SK-N-MC (cell line): Measurements from ENCODE around the gene PAOX.
"Not testable (repeated sequence)": the region's sequence is repeated elsewhere in the genome, so short reads cannot be mapped to it uniquely, and the experiment has no call there.

ENCODE experiments used
- DNase-seq: peaks from one replicate; pipeline ENCODE4 v3.0.0-alpha.2; 2011; ENCODE audit warnings: low read depth, low spot score
- H3K27ac ChIP-seq: fragments of 200-600 bp; sonication (generic); 2 replicates; pipeline ENCODE4 v1.5.1; 2016; ENCODE audit warnings: mixed run types
- H3K36me3 ChIP-seq: fragments of 200-600 bp; sonication (generic); 2 replicates; pipeline ENCODE4 v1.6.1; 2017; ENCODE audit warnings: antibody characterized with exemption, low read length, mixed read lengths; ENCODE audit not compliant: insufficient read depth
- H3K4me3 ChIP-seq: fragments of 200-600 bp; sonication (generic); 2 replicates; pipeline ENCODE4 v1.5.1; 2016
- H3K9ac ChIP-seq: fragments of 200-600 bp; sonication (generic); 2 replicates; pipeline ENCODE4 v1.8.0; 2017; ENCODE audit warnings: mixed run types, mixed read lengths; ENCODE audit not compliant: insufficient read length
- H3K9me3 ChIP-seq: fragments of 200-600 bp; sonication (generic); 2 replicates; pipeline ENCODE4 v1.6.1; 2017; ENCODE audit warnings: low read depth, mild to moderate bottlenecking, antibody characterized with exemption, low read length, moderate library complexity, mixed read lengths
- EZH2 ChIP-seq: fragments of 200-600 bp; sonication (generic); IDR thresholded peaks from one replicate; pipeline ENCODE4 v1.6.1; 2017; ENCODE audit warnings: antibody characterized with exemption
- FOXP2 ChIP-seq: optimal IDR thresholded peaks from 2 replicates; pipeline ENCODE3; 2011; ENCODE audit warnings: mild to moderate bottlenecking, moderate library complexity; ENCODE audit not compliant: insufficient read depth; ENCODE audit errors: extremely low read length, control extremely low read depth
- POLR2AphosphoS5 ChIP-seq: IDR thresholded peaks from 2 replicates; pipeline ENCODE4 v1.6.1; 2012; ENCODE audit warnings: mild to moderate bottlenecking, low read depth, low read length, borderline replicate concordance

Gene PAOX

GRCh38 chr10:133403784-133404183, 24.7 kb downstream of the PAOX start:
- H3K9me3 ChIP-seq: no peaks in the 10 kb centered on the region
- no peak overlapping the region for H3K9ac ChIP-seq
- peaks cover 35% of the 10 kb centered on the region for H3K36me3 ChIP-seq
- no peak overlapping the region for H3K4me3 ChIP-seq
- H3K27ac ChIP-seq: no peak overlapping the region
- no peak for DNase-seq
- TF ChIP-seq POLR2AphosphoS5 (no peak), FOXP2 (no peak), EZH2 (no peak)

- Histone ChIP-seq H3K27ac (no peak overlapping the region), H3K9ac (no peak overlapping the region), H3K4me3 (no peak overlapping the region), H3K36me3 (peaks cover 48% of the 10 kb centered on the region), H3K9me3 (no peaks in the 10 kb centered on the region)
- TF ChIP-seq POLR2AphosphoS5 (no peak), FOXP2 (no peak), EZH2 (no peak)
- DNase-seq: no peak
Observed at GRCh38 chr10:133405272-133405671, 26.2 kb downstream of the PAOX start.

- no peak for TF ChIP-seq FOXP2
- no peak for TF ChIP-seq POLR2AphosphoS5
- TF ChIP-seq EZH2: no peak
- no peak overlapping the region for H3K27ac ChIP-seq
- H3K9me3 ChIP-seq: no peaks in the 10 kb centered on the region
- H3K36me3 ChIP-seq: peaks cover 55% of the 10 kb centered on the region
- no peak overlapping the region for H3K4me3 ChIP-seq
- no peak overlapping the region for H3K9ac ChIP-seq
- DNase-seq: no peak
Observed at GRCh38 chr10:133405844-133406527, 26.9 kb downstream of the PAOX start.

GRCh38 chr10:133411523-133412380, 32.7 kb downstream of the PAOX start:
- TF ChIP-seq EZH2 (no peak), POLR2AphosphoS5 (no peak), FOXP2 (no peak)
- Histone ChIP-seq H3K27ac (no peak overlapping the region), H3K9ac (no peak overlapping the region), H3K9me3 (no peaks in the 10 kb centered on the region), H3K4me3 (no peak overlapping the region), H3K36me3 (peaks cover 59% of the 10 kb centered on the region)
- DNase-seq: no peak

- TF ChIP-seq EZH2 (no peak), POLR2AphosphoS5 (no peak), FOXP2 (no peak)
- Histone ChIP-seq H3K27ac (no peak overlapping the region), H3K9me3 (no peaks in the 10 kb centered on the region), H3K9ac (no peak overlapping the region), H3K36me3 (peaks cover 54% of the 10 kb centered on the region), H3K4me3 (no peak overlapping the region)
- no peak for DNase-seq
Observed at GRCh38 chr10:133412381-133412711, 33.3 kb downstream of the PAOX start.

- H3K36me3 ChIP-seq: peaks cover 35% of the 10 kb centered on the region
- H3K4me3 ChIP-seq, H3K9ac ChIP-seq, DNase-seq, H3K27ac ChIP-seq, H3K9me3 ChIP-seq: not testable (repeated sequence)
Observed at GRCh38 chr10:133414401-133414800, 35.3 kb downstream of the PAOX start.

GRCh38 chr10:133415752-133416151, 36.7 kb downstream of the PAOX start:
- H3K36me3 ChIP-seq: peaks cover 23% of the 10 kb centered on the region
- H3K4me3 ChIP-seq: no peak overlapping the region
- no peak for TF ChIP-seq FOXP2
- TF ChIP-seq POLR2AphosphoS5: no peak
- TF ChIP-seq EZH2: no peak
- H3K9ac ChIP-seq: no peak overlapping the region
- no peaks in the 10 kb centered on the region for H3K9me3 ChIP-seq
- H3K27ac ChIP-seq: no peak overlapping the region
- no peak for DNase-seq

GRCh38 chr10:133418289-133418993, 39.4 kb downstream of the PAOX start:
- Histone ChIP-seq H3K36me3 (no peaks in the 10 kb centered on the region; the same call in 1 of the 2 replicates), H3K9ac (no peak overlapping the region), H3K27ac (no peak overlapping the region), H3K4me3 (no peak overlapping the region), H3K9me3 (no peaks in the 10 kb centered on the region)
- TF ChIP-seq FOXP2 (no peak), EZH2 (no peak), POLR2AphosphoS5 (no peak)
- no peak for DNase-seq
